SK-N-SH treated with all-trans-retinoic acid at 6 μM for 48 hours (cell line): ENCODE results near the gene KRT7.
A peak's percentile ranks its signal among the peaks of the same experiment; 100 is the strongest.

ENCODE experiments used
- ATAC-seq: fragments of 200-7000 bp; cut with Tn5 transposase; 3 replicates; pipeline ENCODE4 v1.9.1; 2020; ENCODE audit warnings: mild to moderate bottlenecking, moderate library complexity
- ARNTL ChIP-seq: fragments of 450-650 bp; formaldehyde crosslinking; IDR thresholded peaks from 2 replicates; pipeline ENCODE4 v1.5.0; 2020; ENCODE audit warnings: low read depth, mild to moderate bottlenecking, moderate library complexity, borderline replicate concordance
- BACH2 ChIP-seq: fragments of 250-450 bp; sonication (Bioruptor Pico); IDR thresholded peaks from 2 replicates; pipeline ENCODE4 v1.9.0; 2021; ENCODE audit warnings: mild to moderate bottlenecking, borderline replicate concordance
- ESRRG ChIP-seq: fragments of 250-450 bp; sonication (Bioruptor Pico); IDR thresholded peaks from 2 replicates; pipeline ENCODE4 v1.6.1; 2021; ENCODE audit warnings: mild to moderate bottlenecking
- GLIS3 ChIP-seq: fragments of 250-450 bp; sonication (Bioruptor Pico); IDR thresholded peaks from 2 replicates; pipeline ENCODE4 v1.5.0; 2020; ENCODE audit warnings: mild to moderate bottlenecking, moderate library complexity
- ISL1 ChIP-seq: fragments of 250-450 bp; sonication (Bioruptor Pico); IDR thresholded peaks from 2 replicates; pipeline ENCODE4 v2.1.2; 2022; ENCODE audit warnings: mild to moderate bottlenecking, moderate library complexity
- OSR1 ChIP-seq: fragments of 250-450 bp; sonication (Bioruptor Pico); IDR thresholded peaks from 2 replicates; pipeline ENCODE4 v1.8.0; 2022; ENCODE audit warnings: moderate library complexity, mild to moderate bottlenecking, inconsistent platforms
- PPARA ChIP-seq: fragments of 250-450 bp; sonication (Bioruptor Pico); IDR thresholded peaks from 2 replicates; pipeline ENCODE4 v1.5.0; 2020; ENCODE audit warnings: mild to moderate bottlenecking, borderline replicate concordance
- RARB ChIP-seq: fragments of 250-450 bp; sonication (Bioruptor Pico); IDR thresholded peaks from 2 replicates; pipeline ENCODE4 v1.8.0; 2021; ENCODE audit warnings: mild to moderate bottlenecking, moderate library complexity
- SNAI2 ChIP-seq: fragments of 250-450 bp; sonication (Bioruptor Pico); IDR thresholded peaks from 2 replicates; pipeline ENCODE4 v1.5.0; 2020; ENCODE audit warnings: mild to moderate bottlenecking, moderate library complexity
- TCF4 ChIP-seq: fragments of 250-450 bp; sonication (Bioruptor Pico); IDR thresholded peaks from 2 replicates; pipeline ENCODE4 v1.8.0; 2021; ENCODE audit warnings: mild to moderate bottlenecking, moderate library complexity, borderline replicate concordance
- TOX ChIP-seq: fragments of 250-450 bp; sonication (Bioruptor Pico); IDR thresholded peaks from 2 replicates; pipeline ENCODE4 v1.8.0; 2021; ENCODE audit warnings: mild to moderate bottlenecking, moderate library complexity, borderline replicate concordance
- ZFP3 ChIP-seq: fragments of 250-450 bp; sonication (Bioruptor Pico); IDR thresholded peaks from 2 replicates; pipeline ENCODE4 v1.5.0; 2020; ENCODE audit warnings: mild to moderate bottlenecking, moderate library complexity
- ZFP30 ChIP-seq: fragments of 450-650 bp; formaldehyde crosslinking; IDR thresholded peaks from 2 replicates; pipeline ENCODE4 v1.5.0; 2022; ENCODE audit warnings: mild to moderate bottlenecking, moderate library complexity
- ZNF565 ChIP-seq: fragments of 450-650 bp; formaldehyde crosslinking; conservative IDR thresholded peaks from 2 replicates; pipeline ENCODE4 v1.5.0; 2020; ENCODE audit warnings: low read depth, mild to moderate bottlenecking, moderate library complexity
- ZNF70 ChIP-seq: fragments of 450-650 bp; formaldehyde crosslinking; IDR thresholded peaks from 2 replicates; pipeline ENCODE4 v1.5.0; 2020; ENCODE audit warnings: mild to moderate bottlenecking, moderate library complexity
- TF ChIP-seq, protein P1 (sequence below): fragments of 250-450 bp; sonication (Bioruptor Pico); IDR thresholded peaks from 2 replicates; pipeline ENCODE4 v1.5.1; 2021; ENCODE audit warnings: mild to moderate bottlenecking, moderate library complexity
- TF ChIP-seq, protein P2 (sequence below): fragments of 250-450 bp; sonication (Bioruptor Pico); IDR thresholded peaks from 2 replicates; pipeline ENCODE4 v1.8.0; 2021; ENCODE audit warnings: low read depth, mild to moderate bottlenecking, moderate library complexity, borderline replicate concordance
- TF ChIP-seq, protein P3 (sequence below): fragments of 250-450 bp; sonication (Bioruptor Pico); IDR thresholded peaks from 2 replicates; pipeline ENCODE4 v1.5.0; 2020; ENCODE audit warnings: mild to moderate bottlenecking, moderate library complexity
- TF ChIP-seq, protein P4 (sequence below): fragments of 250-450 bp; sonication (Bioruptor Pico); IDR thresholded peaks from 2 replicates; pipeline ENCODE4 v1.5.1; 2020; ENCODE audit warnings: low read depth, mild to moderate bottlenecking, moderate library complexity

The KRT7 gene

DNA sequence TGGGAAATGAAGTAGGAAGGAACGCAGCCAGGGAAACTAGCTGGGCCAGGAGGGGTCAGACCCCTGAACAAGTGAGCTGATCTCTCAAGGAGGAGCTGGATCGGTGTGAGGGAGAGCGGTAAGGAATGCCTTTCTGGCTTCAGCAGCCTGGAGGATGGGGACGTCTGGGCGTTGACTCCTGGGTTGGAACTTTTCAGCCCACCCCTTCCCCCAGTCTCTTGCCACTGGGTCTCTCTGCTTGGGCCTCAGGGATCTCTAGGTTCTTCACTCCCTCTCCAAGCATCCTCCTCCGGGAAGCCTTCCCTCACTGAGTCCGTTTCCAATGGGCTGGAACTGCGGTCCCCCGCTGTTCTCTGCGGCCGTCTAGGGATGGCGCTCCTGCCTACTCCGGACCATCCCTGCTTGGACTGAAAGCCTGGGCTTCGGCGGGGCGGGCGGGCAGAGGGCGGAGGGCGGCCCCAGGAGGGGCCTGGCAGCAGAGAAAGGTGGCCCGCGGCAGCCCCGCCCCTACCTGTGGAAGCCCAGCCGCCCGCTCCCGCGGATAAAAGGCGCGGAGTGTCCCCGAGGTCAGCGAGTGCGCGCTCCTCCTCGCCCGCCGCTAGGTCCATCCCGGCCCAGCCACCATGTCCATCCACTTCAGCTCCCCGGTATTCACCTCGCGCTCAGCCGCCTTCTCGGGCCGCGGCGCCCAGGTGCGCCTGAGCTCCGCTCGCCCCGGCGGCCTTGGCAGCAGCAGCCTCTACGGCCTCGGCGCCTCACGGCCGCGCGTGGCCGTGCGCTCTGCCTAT lies at the start of gene KRT7:
KRT7 (plus strand) TSS at position 570 of the 788 bp plus-strand sequence; CDS start at position 624, 54 bp downstream.
- ATAC-seq = no peak
- TF ChIP-seq RARB (CRISPR knock-in tag) (no peak), ZFP3 (CRISPR knock-in tag) (no peak), ZFP30 (CRISPR knock-in tag) (no peak), TOX (CRISPR knock-in tag) (no peak), PPARA (CRISPR knock-in tag) (no peak), OSR1 (no peak), ARNTL (CRISPR knock-in tag) (no peak), ZNF565 (CRISPR knock-in tag) (no peak), GLIS3 (CRISPR knock-in tag) (no peak), ESRRG (no peak), ZNF70 (CRISPR knock-in tag) (no peak), ISL1 (no peak), SNAI2 (no peak), TCF4 (CRISPR knock-in tag) (no peak)
- TF ChIP-seq, protein P1, sequence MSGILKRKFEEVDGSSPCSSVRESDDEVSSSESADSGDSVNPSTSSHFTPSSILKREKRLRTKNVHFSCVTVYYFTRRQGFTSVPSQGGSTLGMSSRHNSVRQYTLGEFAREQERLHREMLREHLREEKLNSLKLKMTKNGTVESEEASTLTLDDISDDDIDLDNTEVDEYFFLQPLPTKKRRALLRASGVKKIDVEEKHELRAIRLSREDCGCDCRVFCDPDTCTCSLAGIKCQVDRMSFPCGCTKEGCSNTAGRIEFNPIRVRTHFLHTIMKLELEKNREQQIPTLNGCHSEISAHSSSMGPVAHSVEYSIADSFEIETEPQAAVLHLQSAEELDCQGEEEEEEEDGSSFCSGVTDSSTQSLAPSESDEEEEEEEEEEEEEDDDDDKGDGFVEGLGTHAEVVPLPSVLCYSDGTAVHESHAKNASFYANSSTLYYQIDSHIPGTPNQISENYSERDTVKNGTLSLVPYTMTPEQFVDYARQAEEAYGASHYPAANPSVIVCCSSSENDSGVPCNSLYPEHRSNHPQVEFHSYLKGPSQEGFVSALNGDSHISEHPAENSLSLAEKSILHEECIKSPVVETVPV (CRISPR knock-in tag) = no peak
- TF ChIP-seq, protein P2, sequence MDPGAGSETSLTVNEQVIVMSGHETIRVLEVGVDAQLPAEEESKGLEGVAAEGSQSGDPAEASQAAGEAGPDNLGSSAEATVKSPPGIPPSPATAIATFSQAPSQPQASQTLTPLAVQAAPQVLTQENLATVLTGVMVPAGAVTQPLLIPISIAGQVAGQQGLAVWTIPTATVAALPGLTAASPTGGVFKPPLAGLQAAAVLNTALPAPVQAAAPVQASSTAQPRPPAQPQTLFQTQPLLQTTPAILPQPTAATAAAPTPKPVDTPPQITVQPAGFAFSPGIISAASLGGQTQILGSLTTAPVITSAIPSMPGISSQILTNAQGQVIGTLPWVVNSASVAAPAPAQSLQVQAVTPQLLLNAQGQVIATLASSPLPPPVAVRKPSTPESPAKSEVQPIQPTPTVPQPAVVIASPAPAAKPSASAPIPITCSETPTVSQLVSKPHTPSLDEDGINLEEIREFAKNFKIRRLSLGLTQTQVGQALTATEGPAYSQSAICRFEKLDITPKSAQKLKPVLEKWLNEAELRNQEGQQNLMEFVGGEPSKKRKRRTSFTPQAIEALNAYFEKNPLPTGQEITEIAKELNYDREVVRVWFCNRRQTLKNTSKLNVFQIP (CRISPR knock-in tag) = no peak

DNA sequence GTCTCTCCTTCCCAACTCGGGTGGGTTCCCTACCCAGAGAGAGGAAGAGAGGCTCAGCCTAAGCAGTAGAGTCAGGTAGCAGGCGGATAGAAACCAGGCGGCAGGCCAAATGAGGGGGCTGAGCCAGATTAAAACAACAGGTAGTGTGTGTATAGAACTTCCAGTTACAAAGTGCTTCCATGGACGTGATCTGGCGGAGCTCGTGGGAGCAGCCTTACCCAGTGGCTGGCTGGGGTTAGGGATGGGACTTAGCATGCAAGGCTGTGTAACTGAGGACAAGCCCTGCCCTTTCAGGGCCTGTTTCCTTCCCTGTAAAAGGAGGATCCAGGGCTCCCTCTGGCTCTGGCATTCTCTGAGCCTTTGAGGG lies 49.5 kb upstream of the KRT7 start:
- ATAC-seq = no peak
- TF ChIP-seq, protein P3, sequence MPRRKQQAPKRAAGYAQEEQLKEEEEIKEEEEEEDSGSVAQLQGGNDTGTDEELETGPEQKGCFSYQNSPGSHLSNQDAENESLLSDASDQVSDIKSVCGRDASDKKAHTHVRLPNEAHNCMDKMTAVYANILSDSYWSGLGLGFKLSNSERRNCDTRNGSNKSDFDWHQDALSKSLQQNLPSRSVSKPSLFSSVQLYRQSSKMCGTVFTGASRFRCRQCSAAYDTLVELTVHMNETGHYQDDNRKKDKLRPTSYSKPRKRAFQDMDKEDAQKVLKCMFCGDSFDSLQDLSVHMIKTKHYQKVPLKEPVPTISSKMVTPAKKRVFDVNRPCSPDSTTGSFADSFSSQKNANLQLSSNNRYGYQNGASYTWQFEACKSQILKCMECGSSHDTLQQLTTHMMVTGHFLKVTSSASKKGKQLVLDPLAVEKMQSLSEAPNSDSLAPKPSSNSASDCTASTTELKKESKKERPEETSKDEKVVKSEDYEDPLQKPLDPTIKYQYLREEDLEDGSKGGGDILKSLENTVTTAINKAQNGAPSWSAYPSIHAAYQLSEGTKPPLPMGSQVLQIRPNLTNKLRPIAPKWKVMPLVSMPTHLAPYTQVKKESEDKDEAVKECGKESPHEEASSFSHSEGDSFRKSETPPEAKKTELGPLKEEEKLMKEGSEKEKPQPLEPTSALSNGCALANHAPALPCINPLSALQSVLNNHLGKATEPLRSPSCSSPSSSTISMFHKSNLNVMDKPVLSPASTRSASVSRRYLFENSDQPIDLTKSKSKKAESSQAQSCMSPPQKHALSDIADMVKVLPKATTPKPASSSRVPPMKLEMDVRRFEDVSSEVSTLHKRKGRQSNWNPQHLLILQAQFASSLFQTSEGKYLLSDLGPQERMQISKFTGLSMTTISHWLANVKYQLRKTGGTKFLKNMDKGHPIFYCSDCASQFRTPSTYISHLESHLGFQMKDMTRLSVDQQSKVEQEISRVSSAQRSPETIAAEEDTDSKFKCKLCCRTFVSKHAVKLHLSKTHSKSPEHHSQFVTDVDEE (CRISPR knock-in tag) = 0 out of 2 replicates have a peak, but pooled peaks have one; percentile 18
- TF ChIP-seq SNAI2 = no peak
- TF ChIP-seq OSR1 = no peak
- TF ChIP-seq, protein P4, sequence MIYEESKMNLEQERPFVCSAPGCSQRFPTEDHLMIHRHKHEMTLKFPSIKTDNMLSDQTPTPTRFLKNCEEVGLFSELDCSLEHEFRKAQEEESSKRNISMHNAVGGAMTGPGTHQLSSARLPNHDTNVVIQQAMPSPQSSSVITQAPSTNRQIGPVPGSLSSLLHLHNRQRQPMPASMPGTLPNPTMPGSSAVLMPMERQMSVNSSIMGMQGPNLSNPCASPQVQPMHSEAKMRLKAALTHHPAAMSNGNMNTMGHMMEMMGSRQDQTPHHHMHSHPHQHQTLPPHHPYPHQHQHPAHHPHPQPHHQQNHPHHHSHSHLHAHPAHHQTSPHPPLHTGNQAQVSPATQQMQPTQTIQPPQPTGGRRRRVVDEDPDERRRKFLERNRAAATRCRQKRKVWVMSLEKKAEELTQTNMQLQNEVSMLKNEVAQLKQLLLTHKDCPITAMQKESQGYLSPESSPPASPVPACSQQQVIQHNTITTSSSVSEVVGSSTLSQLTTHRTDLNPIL (CRISPR knock-in tag) = no peak
- TF ChIP-seq ZFP30 (CRISPR knock-in tag) = no peak
- TF ChIP-seq, protein P2 (CRISPR knock-in tag) = no peak
- TF ChIP-seq, all 23 proteins: peak for 1

DNA sequence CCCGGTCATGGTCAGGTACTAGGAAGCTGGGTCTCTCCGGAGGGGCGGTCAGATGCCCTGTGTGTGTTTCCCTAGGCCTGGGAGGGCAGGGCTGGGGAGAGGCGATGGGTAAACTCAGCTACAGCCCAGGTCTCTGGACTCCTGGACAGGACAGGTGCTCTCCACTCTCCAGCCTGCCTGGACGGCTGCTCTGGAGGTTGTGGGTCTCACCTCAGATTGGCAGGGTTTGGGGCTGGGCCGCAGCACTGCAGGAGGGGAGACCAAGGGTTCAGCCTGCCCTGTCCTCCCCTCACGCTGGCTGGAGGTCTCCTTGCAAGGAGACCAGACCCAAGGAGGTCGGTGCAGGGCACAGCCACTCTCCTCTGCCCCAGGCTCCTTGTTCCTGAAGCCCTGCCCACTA lies 49.1 kb upstream of the KRT7 start:
- TF ChIP-seq BACH2 = no peak
- ATAC-seq = no peak

DNA sequence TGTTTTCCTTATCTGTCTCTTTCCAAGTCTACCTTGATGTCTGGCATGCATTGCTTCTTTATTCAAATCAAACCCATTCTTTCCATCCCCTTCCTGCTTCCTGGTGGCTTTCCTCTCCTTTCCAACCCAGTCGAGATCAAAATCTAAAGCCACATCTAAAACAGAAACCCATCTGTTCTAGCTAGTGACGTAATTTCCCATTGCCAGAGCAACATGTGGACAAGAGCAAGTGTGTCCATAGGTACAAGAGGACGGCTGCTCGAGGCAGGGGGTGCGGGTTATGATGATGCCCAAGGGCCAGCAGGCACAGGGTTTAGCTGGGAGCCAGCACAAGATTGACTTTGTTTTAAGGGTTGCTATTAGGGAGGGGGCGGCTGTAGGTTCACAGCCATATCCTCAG lies 48.2 kb upstream of the KRT7 start:
- ATAC-seq = no peak; the same call in 2 of the 3 replicates

More for the DNA sequence above, 48.2 kb upstream of the KRT7 start:
- TF ChIP-seq OSR1 = no peak
- TF ChIP-seq ZNF565 (CRISPR knock-in tag) = no peak
- TF ChIP-seq TCF4 (CRISPR knock-in tag) = peak; percentile 83
- TF ChIP-seq BACH2 = 0 out of 2 replicates have a peak, but pooled peaks have one; percentile 38
- TF ChIP-seq ZNF70 (CRISPR knock-in tag) = peak; percentile 97
- peak; percentile 26; the same call in 1 of the 2 replicates for TF ChIP-seq PPARA (CRISPR knock-in tag)
- TF ChIP-seq ARNTL (CRISPR knock-in tag) = 0 out of 2 replicates have a peak, but pooled peaks have one; percentile 45
